H1 (cell line): ENCODE measurements around the gene NEB.

Experiments
- ASH2L ChIP-seq: fragments of 200-600, 300-600 bp; sonication (generic); IDR thresholded peaks from one replicate; pipeline ENCODE4 v1.7.1; 2017; ENCODE audit warnings: low read length
- BRCA1 ChIP-seq: IDR thresholded peaks from 2 replicates; pipeline ENCODE4 v1.6.1; 2012; ENCODE audit warnings: low read depth, low read length, improper control_type of control experiment
- CHD7 ChIP-seq: fragments of 300-600 bp; sonication (generic); IDR thresholded peaks from 2 replicates; pipeline ENCODE4 v1.7.1; 2012; ENCODE audit warnings: low read length, moderate library complexity, mild to moderate bottlenecking, inconsistent platforms; ENCODE audit not compliant: insufficient replicate concordance
- CTCF ChIP-seq, 3 experiments: IDR thresholded peaks; 1 replicate in 2 of 3; 2 replicates in 1 of 3; pipeline versions ENCODE4 v1.5.1 to v1.6.1; 2011; ENCODE audit warnings: low read length in 3 of 3, mild to moderate bottlenecking in 3 of 3, inconsistent platforms in 2 of 3, low read depth in 1 of 3, moderate library complexity in 1 of 3; ENCODE audit not compliant: insufficient read depth in 1 of 3; ENCODE audit errors: control extremely low read depth in 1 of 3
- EZH2 ChIP-seq: fragments of 200-600 bp; sonication (generic); IDR thresholded peaks from 2 replicates; pipeline ENCODE4 v1.7.1; 2012; ENCODE audit warnings: low read depth, mild to moderate bottlenecking, moderate library complexity, low read length, inconsistent platforms; ENCODE audit not compliant: severe bottlenecking
- GABPA ChIP-seq: IDR thresholded peaks from 2 replicates; pipeline ENCODE4 v1.6.1; 2011; ENCODE audit warnings: mild to moderate bottlenecking, low read length, moderate library complexity, borderline replicate concordance; ENCODE audit not compliant: insufficient read depth
- KDM1A ChIP-seq: fragments of 200-600, 300-600 bp; sonication (generic); IDR thresholded peaks from 2 replicates; pipeline ENCODE4 v1.7.1; 2016; ENCODE audit warnings: mild to moderate bottlenecking, low read length, borderline replicate concordance
- RAD21 ChIP-seq, 2 experiments: IDR thresholded peaks in 1 of 2; conservative IDR thresholded peaks in 1 of 2; 2 replicates each; pipeline ENCODE4 v1.6.1; 2011; ENCODE audit warnings: low read depth in 2 of 2, low read length in 2 of 2, improper control_type of control experiment in 1 of 2, inconsistent platforms in 1 of 2, mild to moderate bottlenecking in 1 of 2, moderate library complexity in 1 of 2
- SP2 ChIP-seq: IDR thresholded peaks from 2 replicates; pipeline ENCODE4 v1.6.1; 2012; ENCODE audit warnings: mild to moderate bottlenecking, low read length, inconsistent platforms
- TF ChIP-seq, protein P1 (sequence below): IDR thresholded peaks from 2 replicates; pipeline ENCODE4 v1.6.1; 2012; ENCODE audit warnings: inconsistent platforms

- TF ChIP-seq GABPA (no peak), CHD7 (no peak), EZH2 (no peak), SP2 (no peak), RAD21 (IDR thresholded peaks at IDR 0.05 in 1 of 2, conservative IDR thresholded peaks at IDR 0.05 in 1 of 2; ENCODE audit: low read depth in 2 of 2, low read length in 2 of 2) (no peak), BRCA1 (no peak), CTCF (IDR thresholded peaks at IDR 0.05; ENCODE audit: control extremely low read depth in 1 of 3, insufficient read depth in 1 of 3, low read depth in 1 of 3, low read length in 3 of 3) (no peak), ASH2L (no peak), KDM1A (no peak)
- TF ChIP-seq, protein P1, sequence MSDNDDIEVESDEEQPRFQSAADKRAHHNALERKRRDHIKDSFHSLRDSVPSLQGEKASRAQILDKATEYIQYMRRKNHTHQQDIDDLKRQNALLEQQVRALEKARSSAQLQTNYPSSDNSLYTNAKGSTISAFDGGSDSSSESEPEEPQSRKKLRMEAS, result no peak
Observed at GRCh38 chr2:151439127-151439526, 295.1 kb downstream of the NEB start.
